T-helper 1 cell treated with Interleukin-12 subunit alpha and Interleukin-12 subunit beta and Interleukin-4 antibody, amounts not matched to agents 30 μg/mL and 1 μg/mL, for 36 hours (primary cell): ENCODE measurements around the gene SLC39A10.
"Not testable (repeated sequence)": the region's sequence is repeated elsewhere in the genome, so short reads cannot be mapped to it uniquely, and the experiment has no call there.

Experiments used
- H3K27ac Mint-ChIP-seq: one replicate; pipeline ENCODE4 v1.8.0; 2021; ENCODE audit warnings: mild to moderate bottlenecking, mixed read lengths
- H3K27me3 Mint-ChIP-seq: one replicate; pipeline ENCODE4 v1.8.0; 2021; ENCODE audit warnings: low read depth, mixed read lengths
- H3K36me3 Mint-ChIP-seq: one replicate; pipeline ENCODE4 v1.8.0; 2021; ENCODE audit warnings: low read depth, mixed read lengths
- H3K4me1 Mint-ChIP-seq: one replicate; pipeline ENCODE4 v1.8.0; 2021; ENCODE audit warnings: low read depth, mixed read lengths
- H3K4me3 Mint-ChIP-seq: one replicate; pipeline ENCODE4 v1.8.0; 2021; ENCODE audit warnings: mild to moderate bottlenecking, moderate library complexity, mixed read lengths
- H3K9me3 Mint-ChIP-seq: one replicate; pipeline ENCODE4 v1.8.0; 2021; ENCODE audit warnings: mixed read lengths

Gene SLC39A10

DNA sequence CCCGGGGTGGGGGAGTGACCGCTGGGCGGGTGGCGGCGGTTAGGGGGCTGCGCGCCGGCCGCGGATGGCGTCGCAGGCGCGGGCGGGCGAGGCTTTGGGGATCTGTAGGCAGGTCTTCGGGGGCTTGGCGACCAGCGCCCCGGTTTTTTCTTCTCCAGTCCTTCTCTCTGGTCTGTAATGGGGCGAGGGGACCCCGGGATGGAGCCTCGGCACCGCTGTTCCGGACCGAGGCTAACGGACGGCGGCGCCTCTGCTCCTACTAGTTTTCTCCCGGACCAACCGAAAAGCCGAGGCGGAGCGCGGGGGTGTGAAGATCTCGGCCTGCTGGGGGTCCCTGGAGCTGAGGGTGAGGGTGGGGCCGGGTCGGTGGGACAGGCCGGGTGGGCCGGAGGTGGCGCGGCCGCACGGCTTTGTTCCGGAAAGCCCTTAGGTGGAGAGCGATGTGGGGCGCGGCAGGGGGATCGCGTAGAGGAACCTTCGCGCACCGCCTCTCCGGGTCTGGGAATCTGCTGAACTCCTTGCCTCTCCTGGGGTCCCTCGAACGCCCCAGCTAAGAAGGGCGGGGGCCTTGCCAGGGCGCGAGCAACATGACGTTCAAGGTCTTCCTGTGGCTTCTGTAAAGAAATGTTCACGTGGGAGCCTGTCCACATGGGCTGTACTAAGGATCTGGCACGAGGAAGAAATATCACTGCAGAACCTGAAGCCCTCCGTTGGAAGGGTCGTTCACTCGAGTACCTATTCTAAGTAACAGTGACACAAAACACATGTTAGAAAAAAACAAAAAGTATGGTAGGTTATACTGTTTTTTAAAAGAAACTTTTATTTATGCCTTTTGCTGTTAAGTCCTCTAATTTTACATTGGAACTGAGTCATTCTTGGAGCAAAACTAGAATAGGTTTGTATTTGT is 861 bp downstream of the SLC39A10 start:
- Mint-ChIP-seq H3K27ac (peak overlapping the region; percentile 98), H3K36me3 (peaks cover 32% of the 10 kb centered on the region), H3K27me3 (no peaks in the 10 kb centered on the region), H3K9me3 (no peaks in the 10 kb centered on the region), H3K4me1 (peaks cover 26% of the 10 kb centered on the region), H3K4me3 (peak overlapping the region; percentile 98)

DNA sequence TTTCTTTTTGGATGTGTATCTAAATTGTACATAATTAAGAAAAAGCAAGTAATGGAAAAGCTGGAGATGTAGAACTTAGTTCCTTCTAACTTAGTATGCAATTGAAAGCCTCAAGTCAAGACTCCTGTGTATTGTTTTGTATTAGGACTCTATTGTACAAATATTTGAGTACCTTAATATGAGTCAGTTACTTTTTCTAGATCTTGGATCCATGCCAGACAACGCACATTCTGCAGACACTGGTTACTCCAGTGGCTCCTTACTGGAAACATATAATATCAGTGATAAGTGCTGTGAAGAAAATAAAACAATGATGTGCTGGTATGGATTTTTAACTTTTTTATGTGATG is 1.5 kb downstream of the SLC39A10 start:
- Mint-ChIP-seq H3K27me3 (no peaks in the 10 kb centered on the region), H3K9me3 (no peaks in the 10 kb centered on the region)

DNA sequence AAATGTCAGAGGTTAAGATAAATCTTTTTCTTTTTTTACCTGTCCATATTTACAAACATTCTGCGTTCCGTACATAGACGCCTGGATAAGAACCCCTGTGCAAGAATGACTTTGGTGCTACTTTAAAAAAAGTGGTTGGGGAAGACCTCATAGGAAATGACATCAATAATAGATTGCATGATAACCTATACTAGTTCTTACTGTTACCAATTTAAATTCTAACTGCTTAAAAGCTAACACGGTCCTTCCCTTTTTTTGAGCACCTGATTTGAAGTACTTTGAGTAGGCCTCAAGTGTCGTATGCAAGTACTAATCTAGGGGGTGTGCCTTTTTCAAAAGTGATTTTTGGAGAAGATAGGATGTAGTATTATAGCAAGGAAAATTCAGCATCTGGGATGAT is 2.1 kb downstream of the SLC39A10 start:
- H3K4me3 Mint-ChIP-seq = peak overlapping the region; percentile 98
- H3K27ac Mint-ChIP-seq = peak overlapping the region; percentile 98
- peaks cover 31% of the 10 kb centered on the region for H3K36me3 Mint-ChIP-seq
- H3K27me3 Mint-ChIP-seq = no peaks in the 10 kb centered on the region
- H3K9me3 Mint-ChIP-seq = no peaks in the 10 kb centered on the region
- peaks cover 27% of the 10 kb centered on the region for H3K4me1 Mint-ChIP-seq

More for the DNA sequence above, 1.5 kb downstream of the SLC39A10 start:
- H3K4me3 Mint-ChIP-seq = peak overlapping the region; percentile 98
- H3K4me1 Mint-ChIP-seq = peaks cover 28% of the 10 kb centered on the region
- peaks cover 32% of the 10 kb centered on the region for H3K36me3 Mint-ChIP-seq
- H3K27ac Mint-ChIP-seq = peak overlapping the region; percentile 98

DNA sequence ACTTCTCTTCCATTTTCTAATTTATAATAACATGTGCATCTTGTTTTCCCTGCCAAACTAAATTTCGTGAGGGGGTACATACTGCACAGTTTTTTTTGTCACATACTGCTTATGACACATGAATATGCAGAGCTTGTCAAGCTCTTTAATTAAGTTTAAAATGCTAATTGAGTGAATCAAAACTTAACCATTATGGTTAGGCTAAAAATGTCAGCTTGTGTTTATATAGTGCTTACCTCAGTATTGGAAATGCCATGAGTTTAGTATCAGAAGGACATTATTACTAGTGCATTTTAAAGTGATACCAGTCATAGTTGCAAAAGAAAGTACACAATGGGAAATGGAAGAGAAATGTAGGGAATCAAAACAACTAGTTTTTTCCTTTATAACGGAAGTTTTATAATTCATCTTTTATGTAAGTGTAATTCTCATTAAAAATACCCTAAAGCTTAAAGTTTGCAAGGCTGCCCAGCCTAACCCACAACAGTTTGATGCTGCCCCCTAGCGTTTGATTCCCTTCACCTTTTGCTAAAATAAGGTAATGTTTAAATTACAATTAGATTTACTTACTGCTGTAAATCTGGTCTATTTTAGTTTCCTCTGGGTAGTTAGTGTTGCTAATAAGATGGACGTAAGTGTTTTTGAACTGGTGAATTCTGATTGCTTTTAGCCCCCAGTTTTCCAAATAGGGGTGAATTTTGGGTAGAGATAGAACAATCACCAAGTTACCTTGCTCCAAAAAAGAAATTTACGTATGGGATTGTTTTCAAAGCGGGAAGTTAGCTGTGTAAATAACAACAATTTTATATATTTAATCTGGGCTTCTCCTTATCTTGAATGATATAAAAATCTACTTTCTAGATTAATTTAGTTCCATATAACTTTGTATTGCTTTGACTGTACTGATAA is 3.2 kb downstream of the SLC39A10 start:
- H3K4me3 Mint-ChIP-seq = peak overlapping the region; percentile 98
- peak overlapping the region; percentile 98 for H3K27ac Mint-ChIP-seq
- no peaks in the 10 kb centered on the region for H3K27me3 Mint-ChIP-seq
- no peaks in the 10 kb centered on the region for H3K9me3 Mint-ChIP-seq
- H3K4me1 Mint-ChIP-seq = peaks cover 30% of the 10 kb centered on the region
- H3K36me3 Mint-ChIP-seq = peaks cover 31% of the 10 kb centered on the region

DNA sequence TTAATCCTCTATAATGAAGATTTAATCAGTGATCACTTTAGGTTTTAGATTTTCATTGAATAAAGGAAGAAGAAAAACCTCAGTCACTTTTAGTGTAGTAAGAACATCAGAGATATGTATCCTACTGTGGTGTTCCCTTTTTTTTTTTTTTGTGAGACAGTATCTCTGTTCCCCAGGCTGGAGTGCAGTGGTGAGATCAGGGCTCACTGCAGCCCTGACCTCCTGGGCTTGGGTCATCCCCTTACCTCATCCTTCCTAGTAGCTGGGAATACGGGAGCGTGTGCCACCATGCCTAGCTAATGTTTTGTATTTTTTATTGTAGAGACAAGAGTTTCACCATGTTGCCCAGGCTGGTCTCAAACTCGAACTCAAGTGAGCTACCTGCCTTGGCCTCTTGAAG is 5.1 kb downstream of the SLC39A10 start:
- no peaks in the 10 kb centered on the region for H3K27me3 Mint-ChIP-seq
- peaks cover 26% of the 10 kb centered on the region for H3K4me1 Mint-ChIP-seq
- H3K9me3 Mint-ChIP-seq = no peaks in the 10 kb centered on the region
- H3K36me3 Mint-ChIP-seq = peaks cover 29% of the 10 kb centered on the region
- H3K4me3 Mint-ChIP-seq = no peak overlapping the region
- no peak overlapping the region for H3K27ac Mint-ChIP-seq

DNA sequence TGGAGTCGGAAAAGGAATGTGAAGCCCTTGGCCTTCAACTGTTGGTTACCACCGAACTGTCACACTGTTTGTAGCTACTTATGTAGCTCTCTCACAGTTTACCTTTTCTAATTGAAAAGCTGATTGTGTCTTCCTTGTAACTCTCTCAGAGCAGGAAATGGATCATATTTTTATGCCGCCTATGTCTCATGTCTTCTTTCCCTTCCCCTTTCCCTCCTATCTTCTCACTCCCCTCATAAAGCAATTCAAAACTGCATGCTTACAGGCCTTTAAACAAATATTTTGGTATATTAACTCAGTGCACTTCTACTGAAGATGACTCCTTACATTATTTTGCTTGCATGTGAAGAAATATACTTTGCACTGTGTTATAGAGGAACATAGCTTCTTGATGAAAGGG is 6.0 kb downstream of the SLC39A10 start:
- H3K27ac Mint-ChIP-seq = no peak overlapping the region
- no peak overlapping the region for H3K4me3 Mint-ChIP-seq
- peaks cover 26% of the 10 kb centered on the region for H3K4me1 Mint-ChIP-seq
- H3K9me3 Mint-ChIP-seq = no peaks in the 10 kb centered on the region
- no peaks in the 10 kb centered on the region for H3K27me3 Mint-ChIP-seq
- H3K36me3 Mint-ChIP-seq = peaks cover 24% of the 10 kb centered on the region

DNA sequence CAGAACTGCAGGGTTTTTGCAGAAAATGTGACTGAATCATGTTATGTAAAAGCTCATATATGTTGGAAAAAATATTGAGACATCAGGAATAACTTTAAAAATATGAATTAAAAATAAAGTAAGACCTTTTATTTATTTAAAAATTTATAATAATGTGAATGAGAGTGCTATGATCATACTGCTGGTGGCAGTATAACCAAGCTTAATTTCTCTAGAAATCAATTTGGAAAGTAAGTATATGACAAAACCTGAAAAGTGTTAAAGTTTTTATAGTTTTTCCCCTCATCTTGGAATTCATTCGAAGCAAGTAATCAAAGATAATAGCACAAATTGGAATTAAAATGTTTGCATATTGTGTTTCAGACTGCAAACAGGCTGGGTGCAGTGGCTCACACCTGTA is 7.5 kb downstream of the SLC39A10 start:
- H3K27me3 Mint-ChIP-seq = no peaks in the 10 kb centered on the region
- H3K27ac Mint-ChIP-seq = no peak overlapping the region
- H3K4me1 Mint-ChIP-seq = peaks cover 26% of the 10 kb centered on the region
- H3K36me3 Mint-ChIP-seq = peaks cover 9% of the 10 kb centered on the region
- H3K9me3 Mint-ChIP-seq = no peaks in the 10 kb centered on the region
- no peak overlapping the region for H3K4me3 Mint-ChIP-seq

DNA sequence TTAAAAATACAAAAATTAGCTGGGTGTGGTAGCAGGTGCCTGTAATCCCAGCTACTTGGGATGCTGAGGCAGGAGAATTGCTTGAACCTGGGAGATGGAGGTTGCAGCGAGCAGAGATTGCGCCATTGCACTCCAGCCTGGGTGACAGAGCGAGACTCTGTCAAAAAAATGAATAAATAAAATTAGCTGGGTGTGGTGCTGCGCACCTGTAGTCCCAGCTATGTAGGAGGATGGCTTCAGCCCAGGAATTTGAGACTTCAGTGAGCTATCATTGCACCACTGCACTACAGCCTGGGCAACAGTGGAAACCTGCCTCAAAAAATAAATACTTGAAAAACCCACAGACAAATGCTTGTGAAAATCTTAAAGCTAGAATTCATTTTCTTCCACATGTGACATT is 8.1 kb downstream of the SLC39A10 start:
- not testable (repeated sequence) for H3K27ac Mint-ChIP-seq, H3K36me3 Mint-ChIP-seq
- peaks cover 20% of the 10 kb centered on the region for H3K4me1 Mint-ChIP-seq

DNA sequence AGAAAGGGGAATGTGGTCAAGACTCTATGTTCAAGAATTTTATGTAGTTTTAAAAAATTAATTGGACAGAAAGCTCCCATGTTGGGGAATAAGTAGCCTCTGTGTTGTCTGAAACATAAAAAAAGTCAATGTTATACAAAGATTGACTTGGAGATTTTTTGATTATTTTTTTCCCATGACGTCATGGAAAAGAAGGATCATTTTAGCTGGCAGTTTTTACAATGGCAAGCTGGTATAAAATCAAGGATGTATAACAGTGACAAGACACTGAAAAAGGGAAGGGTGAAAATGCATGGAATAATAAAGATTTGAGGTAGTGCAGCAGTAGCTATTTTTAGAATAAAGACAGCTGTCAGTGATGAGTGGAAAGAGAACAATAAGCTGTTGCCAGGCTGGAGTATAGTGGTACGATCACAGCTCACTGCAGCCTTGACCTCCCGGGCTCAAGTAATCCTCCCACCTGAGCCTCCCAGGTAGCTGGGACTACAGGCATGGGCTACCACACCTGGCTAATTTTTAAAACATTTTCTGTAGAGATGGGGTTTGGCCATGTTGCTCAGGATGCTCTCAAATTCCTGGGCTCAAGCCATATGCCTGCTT is 9.2 kb downstream of the SLC39A10 start:
- peaks cover 17% of the 10 kb centered on the region for H3K4me1 Mint-ChIP-seq
- no peaks in the 10 kb centered on the region for H3K9me3 Mint-ChIP-seq
- H3K36me3 Mint-ChIP-seq = no peaks in the 10 kb centered on the region
- H3K4me3 Mint-ChIP-seq = no peak overlapping the region
- no peaks in the 10 kb centered on the region for H3K27me3 Mint-ChIP-seq
- H3K27ac Mint-ChIP-seq = no peak overlapping the region

More for the DNA sequence above, 8.1 kb downstream of the SLC39A10 start:
- not testable (repeated sequence) for H3K4me3 Mint-ChIP-seq, H3K27me3 Mint-ChIP-seq, H3K9me3 Mint-ChIP-seq

DNA sequence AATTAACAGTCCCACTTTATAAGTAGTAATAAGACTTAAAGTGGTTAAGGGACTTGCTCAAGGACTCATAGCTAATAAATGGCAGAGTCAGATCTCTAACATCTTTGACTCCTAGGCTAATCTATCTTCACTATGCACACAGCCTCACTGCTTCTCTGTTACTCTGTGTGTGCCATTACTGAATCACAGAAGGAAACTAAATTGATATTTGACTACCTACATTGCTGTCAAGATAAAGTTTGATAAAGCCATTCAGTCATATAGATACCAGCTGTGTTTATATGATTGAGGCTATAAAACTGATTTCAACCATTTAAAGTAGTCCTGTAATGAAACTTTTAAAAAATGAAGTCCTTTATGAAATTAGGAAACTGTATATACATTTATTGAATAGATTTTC is 10.9 kb downstream of the SLC39A10 start:
- Mint-ChIP-seq H3K27ac (no peak overlapping the region), H3K27me3 (no peaks in the 10 kb centered on the region), H3K9me3 (no peaks in the 10 kb centered on the region), H3K4me3 (no peak overlapping the region), H3K36me3 (peaks cover 3% of the 10 kb centered on the region), H3K4me1 (peaks cover 9% of the 10 kb centered on the region)

DNA sequence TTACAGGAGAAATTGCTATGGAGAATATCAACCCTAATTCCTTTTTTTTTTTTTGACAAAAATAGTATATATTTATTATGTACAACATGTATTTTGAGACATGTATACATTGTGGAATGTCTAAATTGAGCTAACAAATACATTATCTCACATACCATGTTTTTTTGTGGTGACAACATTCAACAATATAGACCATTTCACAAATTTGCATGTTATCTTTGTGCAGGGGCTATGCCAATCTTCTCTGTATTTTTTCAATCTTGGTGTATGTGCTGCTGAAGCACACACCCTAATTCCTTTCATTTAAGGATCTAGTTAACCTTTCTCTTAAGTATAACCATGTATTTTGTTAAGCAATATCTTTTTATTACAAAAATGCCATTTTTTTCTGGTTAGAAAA is 13.2 kb downstream of the SLC39A10 start:
- peaks cover 4% of the 10 kb centered on the region for H3K4me1 Mint-ChIP-seq
- no peaks in the 10 kb centered on the region for H3K9me3 Mint-ChIP-seq
- H3K27me3 Mint-ChIP-seq = no peaks in the 10 kb centered on the region
- H3K36me3 Mint-ChIP-seq = peaks cover 6% of the 10 kb centered on the region
- no peak overlapping the region for H3K4me3 Mint-ChIP-seq
- H3K27ac Mint-ChIP-seq = no peak overlapping the region

DNA sequence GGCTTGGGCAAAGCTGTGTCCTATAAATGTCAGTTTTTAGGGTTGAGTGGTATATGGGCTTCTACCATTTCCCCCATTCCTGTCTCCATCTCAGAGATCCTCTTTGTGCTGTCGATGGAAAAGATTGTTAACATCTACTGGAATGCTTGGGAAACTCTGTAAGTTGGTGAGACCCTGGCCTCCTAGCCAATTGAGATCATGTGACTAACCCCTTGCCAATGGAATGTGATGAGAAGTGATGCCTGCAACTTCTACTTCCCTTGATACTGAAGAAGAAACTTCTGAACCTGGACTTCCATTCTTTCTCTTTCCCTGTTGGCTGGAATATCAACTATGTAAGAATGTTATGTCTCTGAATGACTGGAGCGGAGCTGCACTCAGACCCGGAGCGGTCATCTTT is 14.5 kb downstream of the SLC39A10 start:
- H3K27me3 Mint-ChIP-seq = no peaks in the 10 kb centered on the region
- H3K36me3 Mint-ChIP-seq = peaks cover 10% of the 10 kb centered on the region
- H3K4me1 Mint-ChIP-seq = peaks cover 2% of the 10 kb centered on the region
- H3K27ac Mint-ChIP-seq = no peak overlapping the region
- no peaks in the 10 kb centered on the region for H3K9me3 Mint-ChIP-seq
- no peak overlapping the region for H3K4me3 Mint-ChIP-seq

DNA sequence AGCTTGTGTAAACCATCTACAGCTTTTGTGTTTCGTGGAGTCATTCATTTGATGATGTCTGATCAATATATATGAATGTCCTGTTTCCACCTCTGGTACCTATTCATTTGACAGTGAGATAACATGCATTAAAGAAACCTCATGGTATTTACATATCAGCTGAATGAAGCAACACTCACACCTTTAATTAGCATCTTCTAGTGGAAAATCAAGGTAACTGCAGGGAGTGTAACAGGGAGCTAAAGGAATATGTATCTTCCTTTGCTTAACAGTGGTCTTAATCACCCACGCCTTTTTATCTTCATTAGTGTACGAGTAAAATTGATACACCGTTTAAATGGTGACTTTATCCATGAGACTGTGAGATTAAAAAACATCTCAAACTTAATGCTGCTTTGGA is 15.6 kb downstream of the SLC39A10 start:
- H3K36me3 Mint-ChIP-seq = peaks cover 14% of the 10 kb centered on the region
- no peak overlapping the region for H3K4me3 Mint-ChIP-seq
- H3K27me3 Mint-ChIP-seq = no peaks in the 10 kb centered on the region
- H3K9me3 Mint-ChIP-seq = no peaks in the 10 kb centered on the region
- no peak overlapping the region for H3K27ac Mint-ChIP-seq
- peaks cover 8% of the 10 kb centered on the region for H3K4me1 Mint-ChIP-seq

DNA sequence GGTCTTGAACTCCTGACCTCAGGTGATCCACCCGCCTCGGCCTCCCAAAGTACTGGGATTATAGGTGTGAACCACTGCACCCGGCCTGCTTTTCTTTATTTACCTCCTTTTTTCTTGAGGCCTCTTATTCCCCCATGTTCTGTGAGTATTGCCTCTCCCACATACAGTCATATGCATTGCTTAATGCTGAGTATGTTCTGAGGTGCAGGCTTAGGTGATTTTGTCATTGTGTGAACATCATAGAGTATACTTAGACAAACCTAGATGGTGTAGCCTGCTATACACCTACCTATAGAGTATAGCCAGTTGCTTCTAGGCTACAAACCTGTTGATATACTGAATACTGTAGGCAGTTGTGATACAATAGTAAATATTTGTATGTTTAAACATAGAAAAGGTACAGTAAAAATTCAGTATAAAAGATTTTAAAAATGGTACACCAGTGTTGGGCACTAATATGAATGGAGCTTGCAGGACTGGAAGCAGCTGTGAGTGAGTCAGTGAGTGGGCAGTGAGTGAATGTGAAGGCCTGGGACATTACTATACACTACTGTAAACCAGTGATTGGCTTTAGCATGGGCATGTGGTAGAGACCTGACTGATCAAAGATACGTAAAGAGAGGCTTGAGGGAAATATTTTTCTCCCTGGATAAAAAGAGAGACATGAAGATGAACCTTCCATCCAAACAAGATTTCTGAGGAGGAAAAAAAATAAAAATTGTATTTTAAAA is 17.6 kb downstream of the SLC39A10 start:
- Mint-ChIP-seq H3K27ac (no peak overlapping the region), H3K4me1 (peaks cover 5% of the 10 kb centered on the region)

More for the DNA sequence above, 17.6 kb downstream of the SLC39A10 start:
- Mint-ChIP-seq H3K9me3 (no peaks in the 10 kb centered on the region), H3K4me3 (no peak overlapping the region), H3K36me3 (peaks cover 14% of the 10 kb centered on the region), H3K27me3 (no peaks in the 10 kb centered on the region)
